ENCODE results near the gene FZD8.

- TF ChIP-seq CTCF (IDR thresholded peaks at IDR 0.05; ENCODE audit: insufficient read depth, low read length) = no peak
- TF ChIP-seq SPI1 (IDR thresholded peaks at IDR 0.05; ENCODE audit: borderline replicate concordance, low read depth) = no peak
- no peak for TF ChIP-seq POLR2AphosphoS5 (IDR thresholded peaks at IDR 0.05; ENCODE audit: low read depth)
Observed at GRCh38 chr10:35639728-35640401, 2.2 kb downstream of the FZD8 start.
